Measurements from ENCODE around the gene CTNNA2.

- TF ChIP-seq CTCF (IDR thresholded peaks at IDR 0.05) (no peak), TP53 (CRISPR knock-in tag; IDR thresholded peaks at IDR 0.05) (no peak), RAD21 (conservative IDR thresholded peaks at IDR 0.05 in 1 of 2, IDR thresholded peaks at IDR 0.05 in 1 of 2) (no peak), MAZ (IDR thresholded peaks at IDR 0.05; ENCODE audit: borderline replicate concordance, low read depth, low read length) (no peak), NFE2L2 (conservative IDR thresholded peaks at IDR 0.05; ENCODE audit: low read length) (no peak), BHLHE40 (IDR thresholded peaks at IDR 0.05; ENCODE audit: low read depth, low read length) (no peak), POLR2A (IDR thresholded peaks at IDR 0.05; ENCODE audit: low read length) (no peak), CEBPB (IDR thresholded peaks at IDR 0.05) (no peak), RCOR1 (IDR thresholded peaks at IDR 0.05; ENCODE audit: low read depth, low read length) (no peak), FOSB (CRISPR knock-in tag; IDR thresholded peaks at IDR 0.05) (no peak), SREBF2 (IDR thresholded peaks at IDR 0.05) (no peak), KDM5A (IDR thresholded peaks at IDR 0.05) (no peak), CBX8 (IDR thresholded peaks at IDR 0.05) (no peak), HMGXB4 (CRISPR knock-in tag; IDR thresholded peaks at IDR 0.05; ENCODE audit: borderline replicate concordance) (no peak)
Measured at GRCh38 chr2:79857888-79858287, 345.0 kb downstream of the CTNNA2 start.

Measured in A549 (cell line).